ENCODE data around the gene SLC5A5.

Gene SLC5A5

GRCh38 chr19:17847538-17848366 is 24.0 kb upstream of the SLC5A5 start, which contains the start of gene JAK3:
Gene JAK3 (minus strand): TSS chr19:17847982. CDS start chr19:17844417, 3,565 bp downstream.
- peak; percentile 83 for DNase-seq

- DNase-seq, result no peak
Observed at GRCh38 chr19:17848595-17849292, 23.0 kb upstream of the SLC5A5 start.

GRCh38 chr19:17854061-17854460 is 17.7 kb upstream of the SLC5A5 start:
- DNase-seq, result no peak

GRCh38 chr19:17855280-17856152 is 16.2 kb upstream of the SLC5A5 start:
- peak; percentile 62 for DNase-seq

GRCh38 chr19:17859533-17860330 is 12.0 kb upstream of the SLC5A5 start, which contains the start of gene RPL18A:
Gene RPL18A (plus strand): TSS chr19:17859910. CDS start chr19:17859957, 47 bp downstream.
- peak; percentile 100 for DNase-seq

- no peak for DNase-seq
Observed at GRCh38 chr19:17860331-17860992, 11.3 kb upstream of the SLC5A5 start.

- no peak for DNase-seq
Observed at GRCh38 chr19:17860993-17861360, 10.8 kb upstream of the SLC5A5 start.

- no peak for DNase-seq
Observed at GRCh38 chr19:17861542-17862402, 10.0 kb upstream of the SLC5A5 start.

- no peak for DNase-seq
Observed at GRCh38 chr19:17862711-17863519, 8.8 kb upstream of the SLC5A5 start.

GRCh38 chr19:17863520-17864182 is 8.1 kb upstream of the SLC5A5 start:
- DNase-seq, result no peak

GRCh38 chr19:17865364-17866311 is 6.1 kb upstream of the SLC5A5 start:
- peak; percentile 31 for DNase-seq

GRCh38 chr19:17866312-17866963 is 5.3 kb upstream of the SLC5A5 start:
- DNase-seq, result no peak

- no peak for DNase-seq
Observed at GRCh38 chr19:17866964-17867486, 4.7 kb upstream of the SLC5A5 start.

GRCh38 chr19:17868669-17869068 is 3.1 kb upstream of the SLC5A5 start:
- no peak for DNase-seq

GRCh38 chr19:17869114-17869608 is 2.6 kb upstream of the SLC5A5 start:
- DNase-seq, result no peak

GRCh38 chr19:17871032-17871877 is 490 bp upstream of the SLC5A5 start:
- DNase-seq, result no peak

All from fibroblast of skin of right biceps (primary cell).